ENCODE measurements around the gene SIRT3.

Gene SIRT3

DNA sequence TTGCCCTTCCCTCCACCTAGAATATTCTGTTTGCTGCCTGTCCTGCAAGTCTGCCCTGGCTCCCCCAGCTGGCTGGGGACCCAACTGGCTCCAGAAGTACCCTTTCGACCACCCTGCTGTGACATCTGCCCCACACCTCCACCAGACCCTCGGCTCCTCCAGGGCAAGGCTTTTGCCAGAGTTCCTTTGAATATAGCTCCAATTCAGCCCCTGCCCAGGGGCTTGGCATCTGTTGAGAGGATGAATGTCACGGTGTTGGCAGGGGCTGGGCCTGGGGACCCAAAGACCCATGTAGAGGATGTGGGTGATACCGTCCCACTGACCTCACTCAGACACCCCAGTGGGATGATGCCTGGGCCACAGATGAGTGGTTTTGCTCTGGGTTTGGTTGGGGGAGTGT, 46.0 kb upstream of the SIRT3 start:
- no peak overlapping the region for H3K4me2 ChIP-seq (ENCODE audit: insufficient read depth, low read length, poor library complexity, severe bottlenecking)
- H2BK12ac ChIP-seq (ENCODE audit: low read length) = no peak overlapping the region
- H2AFZ ChIP-seq (ENCODE audit: low read length) = no peak overlapping the region
- no peaks in the 10 kb centered on the region for H3K79me1 ChIP-seq (ENCODE audit: low read depth, low read length)
- H2BK120ac ChIP-seq (ENCODE audit: low read depth, low read length) = no peak overlapping the region
- peaks cover 0 to 2% (median 0%) of the 10 kb centered on the region in 3 experiments for H3K27me3 ChIP-seq (ENCODE audit: control insufficient read depth in 3 of 3, insufficient read depth in 3 of 3, low read depth in 1 of 3, low read length in 3 of 3)
- no peak overlapping the region for H3K14ac ChIP-seq (ENCODE audit: low read length)
- no peak overlapping the region for H4K8ac ChIP-seq (ENCODE audit: low read depth, low read length)
- H3K4ac ChIP-seq (ENCODE audit: low read length) = no peak overlapping the region
- no peak overlapping the region for H2BK5ac ChIP-seq (ENCODE audit: low read length)
- no peaks in the 10 kb centered on the region for H3K36me3 ChIP-seq (replicated peaks in 1 of 2; ENCODE audit: control insufficient read depth in 2 of 2, insufficient read depth in 2 of 2, low read length in 2 of 2)
- no peak overlapping the region for H3K9ac ChIP-seq (ENCODE audit: low read depth, low read length, poor library complexity)
- peaks cover 0 to 3% of the 10 kb centered on the region in 2 donors for H3K9me3 ChIP-seq (replicated peaks in 1 of 2; ENCODE audit: control insufficient read depth in 2 of 2, insufficient read depth in 1 of 2, low read depth in 1 of 2, low read length in 2 of 2)
- H2AK5ac ChIP-seq (ENCODE audit: low read depth, low read length) = peak overlapping the region; percentile 60
- peaks cover 7 to 21% of the 10 kb centered on the region in 2 donors for H3K4me1 ChIP-seq (ENCODE audit: control insufficient read depth in 2 of 2, insufficient read depth in 1 of 2, low read depth in 1 of 2, low read length in 2 of 2)
- H3K27ac ChIP-seq (replicated peaks; ENCODE audit: low read length) = no peak overlapping the region
- no peak overlapping the region for H3K23ac ChIP-seq (ENCODE audit: low read depth, low read length, poor library complexity)
- no peak overlapping the region for H4K91ac ChIP-seq (ENCODE audit: low read depth, low read length, poor library complexity)
- no peak overlapping the region for H3K4me3 ChIP-seq (ENCODE audit: low read length in 2 of 2)
- no CpG with 5 or more reads among the region's 4 CpGs for WGBS, 2 donors (ENCODE audit: extremely low coverage in 2 of 2, insufficient read length in 2 of 2, insufficient replicate concordance in 1 of 2)
- H3K18ac ChIP-seq (ENCODE audit: low read length) = no peak overlapping the region
- H2BK15ac ChIP-seq (ENCODE audit: low read length) = no peak overlapping the region
- no peak for DNase-seq (ENCODE audit: low spot score)

DNA sequence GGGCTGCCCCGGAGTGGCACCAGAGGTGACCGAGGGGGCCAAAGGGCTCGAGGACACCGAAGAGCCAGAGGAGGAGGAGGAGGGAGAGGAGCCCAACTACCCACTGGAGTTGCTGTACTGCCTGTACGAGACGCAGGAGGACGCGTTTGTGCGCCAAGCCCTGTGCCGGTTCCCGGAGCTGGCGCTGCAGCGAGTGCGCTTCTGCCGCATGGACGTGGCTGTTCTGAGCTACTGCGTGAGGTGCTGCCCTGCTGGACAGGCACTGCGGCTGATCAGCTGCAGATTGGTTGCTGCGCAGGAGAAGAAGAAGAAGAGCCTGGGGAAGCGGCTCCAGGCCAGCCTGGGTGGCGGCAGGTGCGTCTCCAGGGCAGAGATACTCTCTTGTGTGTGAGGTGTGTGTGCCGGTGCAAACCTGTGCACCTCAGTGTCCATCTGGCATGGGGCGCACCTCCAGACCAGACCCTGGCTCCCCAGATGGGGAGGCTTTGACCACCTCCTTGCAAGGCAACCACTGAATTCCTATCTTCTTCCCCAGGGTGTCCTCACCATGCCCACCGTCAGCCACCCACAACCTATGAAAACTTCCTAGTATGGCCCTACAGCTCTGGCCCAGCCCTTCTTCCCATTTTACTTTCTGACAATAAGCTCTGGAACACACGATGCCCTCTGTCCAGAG, 45.5 kb upstream of the SIRT3 start:
- H3K9me3 ChIP-seq (replicated peaks in 1 of 2; ENCODE audit: control insufficient read depth in 2 of 2, insufficient read depth in 1 of 2, low read depth in 1 of 2, low read length in 2 of 2) = peaks cover 0 to 3% of the 10 kb centered on the region in 2 donors
- WGBS, 2 donors (ENCODE audit: extremely low coverage in 2 of 2, insufficient read length in 2 of 2, insufficient replicate concordance in 1 of 2) = no CpG with 5 or more reads among the region's 26 CpGs
- H3K18ac ChIP-seq (ENCODE audit: low read length) = peak overlapping the region; percentile 87
- no peak overlapping the region for H2BK15ac ChIP-seq (ENCODE audit: low read length)
- H3K9ac ChIP-seq (ENCODE audit: low read depth, low read length, poor library complexity) = no peak overlapping the region
- no peaks in the 10 kb centered on the region for H3K27me3 ChIP-seq (ENCODE audit: control insufficient read depth in 3 of 3, insufficient read depth in 3 of 3, low read depth in 1 of 3, low read length in 3 of 3)
- H3K4me3 ChIP-seq (ENCODE audit: low read length in 2 of 2) = no peak overlapping the region
- no peak overlapping the region for H3K27ac ChIP-seq (replicated peaks; ENCODE audit: low read length)
- H2BK5ac ChIP-seq (ENCODE audit: low read length) = peak overlapping the region; percentile 24
- DNase-seq (ENCODE audit: low spot score) = no peak
- peak overlapping the region; percentile 97 for H3K14ac ChIP-seq (ENCODE audit: low read length)
- H4K8ac ChIP-seq (ENCODE audit: low read depth, low read length) = peak overlapping the region; percentile 82
- no peaks in the 10 kb centered on the region for H3K36me3 ChIP-seq (replicated peaks in 1 of 2; ENCODE audit: control insufficient read depth in 2 of 2, insufficient read depth in 2 of 2, low read length in 2 of 2)
- peak overlapping the region; percentile 76 for H3K4ac ChIP-seq (ENCODE audit: low read length)
- peaks cover 6 to 21% of the 10 kb centered on the region in 2 donors for H3K4me1 ChIP-seq (ENCODE audit: control insufficient read depth in 2 of 2, insufficient read depth in 1 of 2, low read depth in 1 of 2, low read length in 2 of 2)
- no peaks in the 10 kb centered on the region for H3K79me1 ChIP-seq (ENCODE audit: low read depth, low read length)
- no peak overlapping the region for H2AFZ ChIP-seq (ENCODE audit: low read length)
- H2BK120ac ChIP-seq (ENCODE audit: low read depth, low read length) = no peak overlapping the region
- peak overlapping the region; percentile 60 for H2AK5ac ChIP-seq (ENCODE audit: low read depth, low read length)
- H3K23ac ChIP-seq (ENCODE audit: low read depth, low read length, poor library complexity) = no peak overlapping the region
- H4K91ac ChIP-seq (ENCODE audit: low read depth, low read length, poor library complexity) = no peak overlapping the region
- no peak overlapping the region for H3K4me2 ChIP-seq (ENCODE audit: insufficient read depth, low read length, poor library complexity, severe bottlenecking)
- peak overlapping the region; percentile 84 for H2BK12ac ChIP-seq (ENCODE audit: low read length)

DNA sequence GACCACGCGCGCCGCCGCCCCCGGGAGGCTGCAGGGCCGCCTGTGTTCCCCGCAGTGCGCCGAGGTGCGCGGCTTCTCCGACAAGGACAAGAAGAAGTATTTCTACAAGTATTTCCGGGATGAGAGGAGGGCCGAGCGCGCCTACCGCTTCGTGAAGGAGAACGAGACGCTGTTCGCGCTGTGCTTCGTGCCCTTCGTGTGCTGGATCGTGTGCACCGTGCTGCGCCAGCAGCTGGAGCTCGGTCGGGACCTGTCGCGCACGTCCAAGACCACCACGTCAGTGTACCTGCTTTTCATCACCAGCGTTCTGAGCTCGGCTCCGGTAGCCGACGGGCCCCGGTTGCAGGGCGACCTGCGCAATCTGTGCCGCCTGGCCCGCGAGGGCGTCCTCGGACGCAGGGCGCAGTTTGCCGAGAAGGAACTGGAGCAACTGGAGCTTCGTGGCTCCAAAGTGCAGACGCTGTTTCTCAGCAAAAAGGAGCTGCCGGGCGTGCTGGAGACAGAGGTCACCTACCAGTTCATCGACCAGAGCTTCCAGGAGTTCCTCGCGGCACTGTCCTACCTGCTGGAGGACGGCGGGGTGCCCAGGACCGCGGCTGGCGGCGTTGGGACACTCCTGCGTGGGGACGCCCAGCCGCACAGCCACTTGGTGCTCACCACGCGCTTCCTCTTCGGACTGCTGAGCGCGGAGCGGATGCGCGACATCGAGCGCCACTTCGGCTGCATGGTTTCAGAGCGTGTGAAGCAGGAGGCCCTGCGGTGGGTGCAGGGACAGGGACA, 44.8 kb upstream of the SIRT3 start:
- no peaks in the 10 kb centered on the region for H3K27me3 ChIP-seq (ENCODE audit: control insufficient read depth in 3 of 3, insufficient read depth in 3 of 3, low read depth in 1 of 3, low read length in 3 of 3)

More for the DNA sequence above, 44.8 kb upstream of the SIRT3 start:
- Histone ChIP-seq H3K27ac (replicated peaks; ENCODE audit: low read length) (no peak overlapping the region), H2BK12ac (ENCODE audit: low read length) (peak overlapping the region; percentile 84), H3K4ac (ENCODE audit: low read length) (peak overlapping the region; percentile 76), H2AK5ac (ENCODE audit: low read depth, low read length) (peak overlapping the region; percentile 60), H4K91ac (ENCODE audit: low read depth, low read length, poor library complexity) (no peak overlapping the region), H2BK5ac (ENCODE audit: low read length) (peak overlapping the region; percentile 24), H3K9me3 (replicated peaks in 1 of 2; ENCODE audit: control insufficient read depth in 2 of 2, insufficient read depth in 1 of 2, low read depth in 1 of 2, low read length in 2 of 2) (peaks cover 3% of the 10 kb centered on the region in 2 donors), H3K9ac (ENCODE audit: low read depth, low read length, poor library complexity) (no peak overlapping the region), H3K18ac (ENCODE audit: low read length) (peak overlapping the region; percentile 87), H3K36me3 (replicated peaks in 1 of 2; ENCODE audit: control insufficient read depth in 2 of 2, insufficient read depth in 2 of 2, low read length in 2 of 2) (no peaks in the 10 kb centered on the region), H3K4me3 (ENCODE audit: low read length in 2 of 2) (no peak overlapping the region), H3K23ac (ENCODE audit: low read depth, low read length, poor library complexity) (no peak overlapping the region), H4K8ac (ENCODE audit: low read depth, low read length) (peak overlapping the region; percentile 82), H3K4me2 (ENCODE audit: insufficient read depth, low read length, poor library complexity, severe bottlenecking) (no peak overlapping the region), H2AFZ (ENCODE audit: low read length) (no peak overlapping the region), H3K79me1 (ENCODE audit: low read depth, low read length) (no peaks in the 10 kb centered on the region), H3K4me1 (ENCODE audit: control insufficient read depth in 2 of 2, insufficient read depth in 1 of 2, low read depth in 1 of 2, low read length in 2 of 2) (peaks cover 6 to 21% of the 10 kb centered on the region in 2 donors), H2BK120ac (ENCODE audit: low read depth, low read length) (no peak overlapping the region), H2BK15ac (ENCODE audit: low read length) (no peak overlapping the region), H3K14ac (ENCODE audit: low read length) (peak overlapping the region; percentile 97)
- WGBS, 2 donors (ENCODE audit: extremely low coverage in 2 of 2, insufficient read length in 2 of 2, insufficient replicate concordance in 1 of 2) = no CpG with 5 or more reads among the region's 79 CpGs
- no peak for DNase-seq (ENCODE audit: low spot score)
